Hepatocyte (in vitro differentiated cells): Measurements from ENCODE around the gene POFUT2. TPM values are rescaled to one million over a fixed set of nuclear protein-coding genes. Genes with fewer than 3 reads are reported as not detected.

Experiments used
- DNase-seq: peaks from one replicate; pipeline ENCODE4 v3.0.0-alpha.2; 2016; ENCODE audit warnings: low spot score
- H2AFZ ChIP-seq: fragments of 200-600 bp; sonication (generic); 2 replicates; pipeline ENCODE4 v1.6.0; 2016; ENCODE audit warnings: antibody characterized with exemption, mild to moderate bottlenecking
- H3K27ac ChIP-seq: fragments of 200-600 bp; sonication (generic); 2 replicates; pipeline ENCODE4 v1.5.1; 2016; ENCODE audit warnings: mild to moderate bottlenecking
- H3K27me3 ChIP-seq: fragments of 200-600 bp; sonication (generic); 2 replicates; pipeline ENCODE4 v1.6.1; 2016
- H3K36me3 ChIP-seq: fragments of 200-600 bp; sonication (generic); replicated peaks from 2 replicates; pipeline ENCODE4 v1.5.1; 2016; ENCODE audit warnings: low read depth; ENCODE audit not compliant: insufficient read depth
- H3K4me1 ChIP-seq: fragments of 200-600 bp; sonication (generic); 2 replicates; pipeline ENCODE4 v1.5.1; 2016; ENCODE audit warnings: mild to moderate bottlenecking, moderate library complexity; ENCODE audit not compliant: insufficient read depth
- H3K4me2 ChIP-seq: fragments of 200-600 bp; sonication (generic); 2 replicates; pipeline ENCODE4 v1.6.0; 2016
- H3K4me3 ChIP-seq: fragments of 200-600 bp; sonication (generic); 2 replicates; pipeline ENCODE4 v1.5.1; 2016; ENCODE audit warnings: mild to moderate bottlenecking
- H3K79me2 ChIP-seq: fragments of 200-600 bp; sonication (generic); 2 replicates; pipeline ENCODE4 v1.6.0; 2017; ENCODE audit warnings: mild to moderate bottlenecking
- H3K9me2 ChIP-seq: fragments of 200-600 bp; sonication (generic); replicated peaks from 2 replicates; pipeline ENCODE4 v1.6.0; 2017; ENCODE audit warnings: mild to moderate bottlenecking; ENCODE audit not compliant: insufficient read depth
- H3K9me3 ChIP-seq: fragments of 200-600 bp; sonication (generic); 2 replicates; pipeline ENCODE4 v1.5.1; 2016; ENCODE audit warnings: low read depth, mild to moderate bottlenecking
- H4K20me1 ChIP-seq: fragments of 200-600 bp; sonication (generic); 2 replicates; pipeline ENCODE4 v1.6.0; 2016; ENCODE audit warnings: mild to moderate bottlenecking; ENCODE audit not compliant: insufficient read depth, poor library complexity, severe bottlenecking
- EZH2 ChIP-seq: fragments of 200-600 bp; sonication (generic); IDR thresholded peaks from 2 replicates; pipeline ENCODE4 v1.6.1; 2016; ENCODE audit warnings: antibody characterized with exemption, mild to moderate bottlenecking, borderline replicate concordance
- EZH2phosphoT487 ChIP-seq: fragments of 200-600 bp; sonication (generic); IDR thresholded peaks from one replicate; pipeline ENCODE4 v1.6.1; 2018; ENCODE audit warnings: antibody characterized with exemption, mild to moderate bottlenecking, low read depth, moderate library complexity; ENCODE audit not compliant: unreplicated experiment, severe bottlenecking
- WGBS: methylation state at CpG from one replicate; pipeline ENCODE4 v1.1.6; 2016; ENCODE audit warnings: low lambda C conversion rate; ENCODE audit errors: missing lambda C conversion rate; 5-methylcytosine and 5-hydroxymethylcytosine counted together
- polyA plus RNA-seq: library from polyadenylated mRNA; unstranded; fragments of >200 nt; fragmentation: Nextera tagmentation; extraction: Ambion mirVana; gene quantifications from 2 replicates; pipeline ENCODE4 v1.2.1, GENCODE V29; 2016
- total RNA-seq: library from RNA; depleted of rRNA; stranded (reverse); fragments of >200 nt; gene quantifications from 2 replicates; pipeline ENCODE4 v1.2.3, GENCODE V29; 2014
- TF ChIP-seq, protein P1 (sequence below): fragments of 200-600 bp; sonication (generic); IDR thresholded peaks from 2 replicates; pipeline ENCODE4 v1.5.1; 2016; ENCODE audit warnings: antibody characterized with exemption, mild to moderate bottlenecking; ENCODE audit not compliant: poor library complexity

Gene POFUT2
- total and polyA plus RNA-seq, 2 experiments from 2014 or later = 30.7 to 57.7 TPM

DNA sequence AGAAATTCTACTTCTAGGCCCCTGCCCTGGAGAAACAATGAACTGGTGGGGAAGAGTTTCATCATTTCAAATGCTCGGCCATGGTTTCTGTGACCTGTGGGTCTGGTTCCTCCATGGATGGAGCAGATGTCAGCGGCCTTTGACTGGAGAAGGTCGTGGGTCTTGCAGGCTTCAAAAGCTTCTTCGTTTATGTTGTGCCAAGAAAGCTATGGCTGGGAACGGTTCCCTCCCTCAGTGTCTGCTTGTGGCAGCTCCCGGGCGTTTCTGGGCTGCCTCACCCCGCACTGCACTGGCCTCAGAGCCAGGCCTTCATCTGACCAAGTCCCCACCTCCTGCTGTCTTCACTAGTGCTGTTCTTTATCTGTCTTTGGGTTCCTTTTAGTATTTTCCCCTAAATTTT lies 46.4 kb upstream of the POFUT2 start:
- Histone ChIP-seq H3K9me3 (no peaks in the 10 kb centered on the region), H3K4me1 (peaks cover 37% of the 10 kb centered on the region), H3K36me3 (no peaks in the 10 kb centered on the region), H3K9me2 (no peaks in the 10 kb centered on the region), H3K27ac (peak overlapping the region; percentile 48), H3K4me2 (no peak overlapping the region), H3K27me3 (no peaks in the 10 kb centered on the region), H3K4me3 (no peak overlapping the region), H4K20me1 (no peaks in the 10 kb centered on the region), H2AFZ (no peak overlapping the region), H3K79me2 (no peaks in the 10 kb centered on the region)
- WGBS = 84% methylated on average over 8 of the region's 8 CpGs
- no peak for DNase-seq
- TF ChIP-seq EZH2phosphoT487 = no peak

DNA sequence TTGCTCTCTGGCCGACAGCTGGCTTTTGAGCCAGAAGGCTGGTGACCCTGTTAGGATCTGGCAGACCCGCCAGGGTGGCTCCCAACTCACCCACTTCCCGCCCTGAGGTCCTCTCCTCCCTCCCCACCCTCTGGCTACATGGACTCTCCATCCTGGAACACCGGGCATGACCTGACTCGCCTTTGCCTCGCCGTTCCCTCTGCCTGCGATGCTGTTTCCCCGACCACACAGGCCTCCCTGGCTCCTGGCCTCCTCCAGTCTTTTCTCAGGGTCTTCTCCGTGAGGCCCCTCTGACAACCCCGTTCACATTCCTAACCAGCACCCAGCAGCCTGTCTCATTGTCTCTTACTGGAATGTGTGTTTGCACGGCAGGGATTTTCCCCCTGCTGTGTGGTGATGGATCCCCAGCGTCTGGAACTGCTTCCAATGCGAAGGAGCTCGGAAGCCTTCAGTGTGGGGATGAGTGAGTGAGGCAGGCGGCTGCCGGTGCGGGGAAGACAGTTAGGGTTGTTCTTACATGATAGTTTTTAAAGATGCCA lies 46.0 kb upstream of the POFUT2 start:
- Histone ChIP-seq H3K9me3 (no peaks in the 10 kb centered on the region), H3K36me3 (no peaks in the 10 kb centered on the region), H3K4me3 (no peak overlapping the region), H3K4me1 (peaks cover 41% of the 10 kb centered on the region), H3K27me3 (no peaks in the 10 kb centered on the region), H3K79me2 (no peaks in the 10 kb centered on the region), H2AFZ (no peak overlapping the region), H3K9me2 (no peaks in the 10 kb centered on the region), H3K27ac (peak overlapping the region; percentile 48), H4K20me1 (no peaks in the 10 kb centered on the region), H3K4me2 (no peak overlapping the region)
- no peak for DNase-seq
- WGBS = 60% methylated on average over 18 of the region's 18 CpGs
- TF ChIP-seq EZH2phosphoT487 = no peak
- TF ChIP-seq, protein P1, sequence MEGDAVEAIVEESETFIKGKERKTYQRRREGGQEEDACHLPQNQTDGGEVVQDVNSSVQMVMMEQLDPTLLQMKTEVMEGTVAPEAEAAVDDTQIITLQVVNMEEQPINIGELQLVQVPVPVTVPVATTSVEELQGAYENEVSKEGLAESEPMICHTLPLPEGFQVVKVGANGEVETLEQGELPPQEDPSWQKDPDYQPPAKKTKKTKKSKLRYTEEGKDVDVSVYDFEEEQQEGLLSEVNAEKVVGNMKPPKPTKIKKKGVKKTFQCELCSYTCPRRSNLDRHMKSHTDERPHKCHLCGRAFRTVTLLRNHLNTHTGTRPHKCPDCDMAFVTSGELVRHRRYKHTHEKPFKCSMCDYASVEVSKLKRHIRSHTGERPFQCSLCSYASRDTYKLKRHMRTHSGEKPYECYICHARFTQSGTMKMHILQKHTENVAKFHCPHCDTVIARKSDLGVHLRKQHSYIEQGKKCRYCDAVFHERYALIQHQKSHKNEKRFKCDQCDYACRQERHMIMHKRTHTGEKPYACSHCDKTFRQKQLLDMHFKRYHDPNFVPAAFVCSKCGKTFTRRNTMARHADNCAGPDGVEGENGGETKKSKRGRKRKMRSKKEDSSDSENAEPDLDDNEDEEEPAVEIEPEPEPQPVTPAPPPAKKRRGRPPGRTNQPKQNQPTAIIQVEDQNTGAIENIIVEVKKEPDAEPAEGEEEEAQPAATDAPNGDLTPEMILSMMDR = no peak
- no peak for TF ChIP-seq EZH2

DNA sequence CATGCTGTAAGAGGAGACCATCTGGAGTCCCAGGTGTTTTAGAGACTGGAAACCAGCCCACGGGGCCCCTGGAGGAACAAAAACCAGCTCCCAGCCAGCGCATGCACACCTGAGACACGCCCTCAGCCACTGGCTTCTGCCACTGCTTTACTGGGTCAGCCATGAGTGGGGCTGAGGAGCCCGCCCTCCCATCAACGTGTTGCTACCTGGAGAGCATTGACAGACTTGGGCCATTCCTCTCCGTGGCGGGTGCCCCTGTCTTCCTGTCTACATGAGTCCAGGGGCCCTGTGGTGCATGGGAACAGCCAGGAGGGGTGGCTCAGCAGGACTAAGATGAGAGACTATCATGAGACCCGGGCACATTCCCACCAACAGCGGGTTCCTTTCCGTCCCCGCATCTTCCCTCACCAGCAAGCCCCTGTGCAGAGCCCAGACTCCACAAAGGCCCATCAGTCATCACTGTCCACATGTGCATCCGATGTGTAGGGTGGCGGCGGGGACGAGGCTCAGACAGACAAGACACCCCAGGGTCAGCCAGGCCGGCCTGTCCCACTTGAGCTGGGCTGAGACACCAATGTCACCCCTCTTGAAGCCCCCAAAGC lies 45.4 kb upstream of the POFUT2 start:
- H4K20me1 ChIP-seq = no peaks in the 10 kb centered on the region
- WGBS = 84% methylated on average over 16 of the region's 16 CpGs
- no peak for DNase-seq
- H3K79me2 ChIP-seq = no peaks in the 10 kb centered on the region
- H3K9me3 ChIP-seq = no peaks in the 10 kb centered on the region
- H3K4me2 ChIP-seq = no peak overlapping the region
- peaks cover 43% of the 10 kb centered on the region for H3K4me1 ChIP-seq
- H3K4me3 ChIP-seq = no peak overlapping the region
- H2AFZ ChIP-seq = no peak overlapping the region
- peak overlapping the region; percentile 48 for H3K27ac ChIP-seq
- no peaks in the 10 kb centered on the region for H3K27me3 ChIP-seq
- TF ChIP-seq EZH2 (no peak), EZH2phosphoT487 (no peak)
- TF ChIP-seq, protein P1 = no peak
- no peaks in the 10 kb centered on the region for H3K9me2 ChIP-seq
- H3K36me3 ChIP-seq = no peaks in the 10 kb centered on the region

DNA sequence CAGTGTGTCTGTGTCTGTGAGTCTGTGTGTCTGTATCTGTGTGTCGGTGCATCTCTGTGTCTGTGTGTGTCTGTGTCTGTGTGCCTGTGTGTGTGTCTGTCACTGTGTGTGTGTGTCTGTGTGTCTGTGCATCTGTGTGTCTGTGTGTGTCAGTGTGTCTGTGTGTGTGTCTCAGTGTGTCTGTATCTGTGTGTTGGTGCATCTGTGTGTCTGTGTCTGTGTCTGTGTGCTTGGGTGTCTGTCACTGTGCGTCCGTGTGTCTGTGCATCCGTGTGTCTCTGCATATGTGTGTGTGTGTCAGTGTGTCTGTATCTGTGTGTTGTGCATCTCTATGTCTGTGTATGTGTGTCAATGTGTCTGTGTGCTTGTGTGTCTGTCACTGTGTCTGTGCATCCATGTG lies 44.7 kb upstream of the POFUT2 start:
- Histone ChIP-seq H3K4me1 (peaks cover 43% of the 10 kb centered on the region), H4K20me1 (no peaks in the 10 kb centered on the region), H3K4me3 (no peak overlapping the region), H3K9me2 (no peaks in the 10 kb centered on the region), H3K4me2 (no peak overlapping the region), H3K36me3 (no peaks in the 10 kb centered on the region), H3K27ac (no peak overlapping the region), H3K79me2 (no peaks in the 10 kb centered on the region), H3K27me3 (no peaks in the 10 kb centered on the region), H2AFZ (no peak overlapping the region), H3K9me3 (no peaks in the 10 kb centered on the region)
- no peak for TF ChIP-seq EZH2phosphoT487
- TF ChIP-seq, protein P1 = no peak
- no peak for TF ChIP-seq EZH2
- DNase-seq = no peak
- 95% methylated on average over 4 of the region's 4 CpGs for WGBS
